BLaER1 treated with 17β-estradiol and CSF1 and Interleukin-3, amounts not matched to agents 10 nM and 100 nM (cell line): ENCODE measurements around the gene ARHGEF37.

Experiments
- H3K27ac ChIP-seq, 11 experiments: shearing (Covaris generic); formaldehyde crosslinking; 2 replicates each; pipeline ENCODE4 v1.8.1; 2022
- H3K27me3 ChIP-seq, 11 experiments: shearing (Covaris generic); formaldehyde crosslinking; 2 replicates each; pipeline ENCODE4 v1.8.1; 2022
- H3K36me3 ChIP-seq, 11 experiments: shearing (Covaris generic); formaldehyde crosslinking; 2 replicates each; pipeline ENCODE4 v1.8.1; 2022
- H3K4me1 ChIP-seq, 10 experiments: shearing (Covaris generic); formaldehyde crosslinking; 2 replicates each; pipeline ENCODE4 v1.8.1; 2022
- H3K4me2 ChIP-seq, 11 experiments: shearing (Covaris generic); formaldehyde crosslinking; 2 replicates each; pipeline ENCODE4 v1.8.1; 2022
- H3K4me3 ChIP-seq, 10 experiments: shearing (Covaris generic); formaldehyde crosslinking; 2 replicates each; pipeline ENCODE4 v1.8.1; 2022
- H3K9ac ChIP-seq, 11 experiments: shearing (Covaris generic); formaldehyde crosslinking; 2 replicates each; pipeline ENCODE4 v1.8.1; 2022
- H3K9me3 ChIP-seq, 11 experiments: shearing (Covaris generic); formaldehyde crosslinking; replicated peaks in 1 of 11; 2 replicates each; pipeline ENCODE4 v1.8.1; 2022
- H4K20me1 ChIP-seq, 11 experiments: shearing (Covaris generic); formaldehyde crosslinking; 2 replicates each; pipeline ENCODE4 v1.8.1; 2022
- Cebpa-rat ChIP-seq, 11 experiments: shearing (Covaris generic); IDR thresholded peaks; 2 replicates each; pipeline ENCODE4 v1.8.1; 2022

ARHGEF37 gene

DNA sequence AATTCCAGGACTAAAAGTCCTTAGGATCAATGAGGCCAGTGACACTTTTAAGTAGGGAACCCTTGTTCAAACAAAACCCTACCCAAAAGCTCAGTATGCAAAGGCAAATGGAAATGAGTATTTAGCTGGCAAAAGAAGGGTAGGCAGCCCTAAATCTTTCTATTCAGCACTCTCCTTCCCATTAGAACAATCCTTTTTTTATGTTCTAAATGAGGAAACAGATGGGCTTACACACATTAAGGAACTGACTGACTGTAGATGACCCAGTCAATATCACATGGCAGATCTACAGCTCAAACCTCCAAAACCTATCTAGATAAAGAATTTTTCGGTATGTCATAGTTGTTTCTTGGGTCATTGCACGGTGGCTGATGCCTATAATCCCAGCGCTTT is 37.3 kb upstream of the ARHGEF37 start:
- H3K4me2 ChIP-seq, result peak overlapping the region in 3 of 11 experiments; percentile 30 to 99 (median 76); a peak in 5 of 22 replicates
- H3K9ac ChIP-seq, result peak overlapping the region in 1 of 11 experiments; percentile 49; a peak in 2 of 22 replicates
- H3K27ac ChIP-seq, result peak overlapping the region in 4 of 11 experiments; percentile 11 to 61 (median 38); a peak in 6 of 22 replicates
- peaks cover 85 to 95% (median 94%) of the 10 kb centered on the region in 11 experiments for H3K36me3 ChIP-seq
- no peak for TF ChIP-seq Cebpa-rat (IDR thresholded peaks at IDR 0.05)
- no peaks in the 10 kb centered on the region for H3K27me3 ChIP-seq
- H3K4me1 ChIP-seq, result peaks cover 14 to 89% (median 24%) of the 10 kb centered on the region in 10 experiments
- peaks cover 95 to 98% (median 97%) of the 10 kb centered on the region in 11 experiments for H4K20me1 ChIP-seq
- no peaks in the 10 kb centered on the region for H3K9me3 ChIP-seq
- no peak overlapping the region for H3K4me3 ChIP-seq

- Histone ChIP-seq H3K27me3 (no peaks in the 10 kb centered on the region), H3K4me1 (peaks cover 22 to 88% (median 31%) of the 10 kb centered on the region in 10 experiments), H3K4me2 (peak overlapping the region in 4 of 11 experiments; percentile 8 to 99 (median 53); a peak in 6 of 22 replicates), H3K4me3 (no peak overlapping the region), H3K27ac (no peak overlapping the region), H3K9me3 (no peaks in the 10 kb centered on the region), H3K9ac (no peak overlapping the region), H3K36me3 (peaks cover 83 to 94% (median 91%) of the 10 kb centered on the region in 11 experiments), H4K20me1 (peaks cover 94 to 98% (median 95%) of the 10 kb centered on the region in 11 experiments)
- TF ChIP-seq Cebpa-rat (IDR thresholded peaks at IDR 0.05), result no peak
Observed at GRCh38 chr5:149545327-149545726, 36.0 kb upstream of the ARHGEF37 start.

- no peak for TF ChIP-seq Cebpa-rat (IDR thresholded peaks at IDR 0.05)
- peaks cover 24 to 72% (median 32%) of the 10 kb centered on the region in 10 experiments for H3K4me1 ChIP-seq
- H3K27ac ChIP-seq, result no peak overlapping the region
- no peaks in the 10 kb centered on the region for H3K27me3 ChIP-seq
- no peak overlapping the region for H3K4me3 ChIP-seq
- H3K9me3 ChIP-seq, result no peaks in the 10 kb centered on the region
- peaks cover 78 to 85% (median 79%) of the 10 kb centered on the region in 11 experiments for H4K20me1 ChIP-seq
- H3K4me2 ChIP-seq, result peak overlapping the region in 7 of 11 experiments; percentile 18 to 99 (median 95); a peak in 9 of 22 replicates
- peaks cover 67 to 78% (median 75%) of the 10 kb centered on the region in 11 experiments for H3K36me3 ChIP-seq
- H3K9ac ChIP-seq, result peak overlapping the region in 1 of 11 experiments; percentile 10; a peak in 1 of 22 replicates
Observed at GRCh38 chr5:149546974-149547373, 34.3 kb upstream of the ARHGEF37 start.

DNA sequence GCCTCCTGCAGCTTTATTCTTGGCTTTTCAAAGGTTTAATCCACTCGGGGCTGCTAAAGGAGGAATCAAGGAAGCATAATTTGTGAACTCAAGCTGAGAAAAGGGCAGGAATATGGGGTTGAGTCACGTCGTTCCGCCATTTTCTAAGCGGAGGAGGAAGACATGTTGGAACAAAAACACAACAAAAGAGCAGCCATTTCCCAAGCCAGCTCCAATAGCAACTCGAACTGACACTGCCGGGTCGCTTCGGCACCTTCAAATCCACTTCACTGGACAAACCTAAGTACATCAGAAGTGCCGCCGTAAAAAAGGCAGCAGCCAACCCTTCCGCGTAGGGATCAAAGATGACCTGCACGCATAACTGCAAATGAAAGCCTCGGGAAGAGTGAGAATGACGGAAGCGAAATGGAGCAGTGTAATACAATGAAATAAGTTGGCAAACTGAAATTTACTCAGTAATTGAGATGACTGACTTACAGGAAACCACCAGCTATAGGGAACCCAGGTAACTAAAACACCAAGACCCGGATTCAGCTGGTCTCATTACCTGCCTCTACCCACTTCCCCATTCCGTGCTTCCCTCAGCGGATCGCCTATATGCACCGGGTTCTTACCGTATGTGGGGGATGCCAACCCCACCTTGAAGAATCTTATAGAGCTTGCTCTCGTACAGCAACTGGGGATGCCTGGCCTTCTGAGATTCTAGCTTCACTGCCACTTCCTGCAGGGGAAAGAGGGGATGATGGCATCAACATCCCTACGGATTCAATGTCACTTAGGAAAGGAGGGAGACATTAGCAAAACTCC is 31.6 kb upstream of the ARHGEF37 start:
- peak overlapping the region; percentile 85 to 100 (median 93) for H3K4me3 ChIP-seq
- H3K27me3 ChIP-seq, result no peaks in the 10 kb centered on the region
- no peak for TF ChIP-seq Cebpa-rat (IDR thresholded peaks at IDR 0.05)
- H3K9ac ChIP-seq, result peak overlapping the region; percentile 94 to 100 (median 99)
- peaks cover 52 to 55% (median 53%) of the 10 kb centered on the region in 11 experiments for H3K36me3 ChIP-seq
- no peaks in the 10 kb centered on the region for H3K9me3 ChIP-seq
- H3K4me2 ChIP-seq, result peak overlapping the region; percentile 83 to 99 (median 93)
- H3K4me1 ChIP-seq, result peaks cover 30 to 60% (median 37%) of the 10 kb centered on the region in 10 experiments
- H3K27ac ChIP-seq, result peak overlapping the region; percentile 94 to 100 (median 98)
- peaks cover 55 to 62% (median 56%) of the 10 kb centered on the region in 11 experiments for H4K20me1 ChIP-seq

DNA sequence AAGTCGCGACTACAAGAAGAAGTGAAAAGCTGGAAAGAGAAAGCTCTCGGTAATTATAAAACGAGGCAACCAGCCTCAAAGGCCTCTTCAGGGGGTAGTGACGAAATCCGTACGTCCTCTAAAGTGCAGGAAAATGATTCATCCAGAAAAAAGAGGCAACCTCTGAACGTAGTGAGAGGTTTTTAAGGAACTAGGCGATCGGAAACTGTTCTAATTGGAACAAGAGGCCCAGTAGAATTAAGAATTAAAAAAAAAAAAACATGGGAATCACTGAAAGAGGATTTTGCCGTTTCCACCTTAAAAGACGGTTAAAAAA is 31.1 kb upstream of the ARHGEF37 start:
- Histone ChIP-seq H3K4me3 (peak overlapping the region; percentile 85 to 100 (median 93)), H3K27me3 (no peaks in the 10 kb centered on the region), H4K20me1 (peaks cover 49 to 56% (median 50%) of the 10 kb centered on the region in 11 experiments), H3K9ac (peak overlapping the region; percentile 94 to 100 (median 99)), H3K36me3 (peaks cover 46 to 50% (median 47%) of the 10 kb centered on the region in 11 experiments), H3K4me2 (peak overlapping the region; percentile 83 to 99 (median 93)), H3K9me3 (no peaks in the 10 kb centered on the region), H3K4me1 (peaks cover 30 to 54% (median 37%) of the 10 kb centered on the region in 10 experiments), H3K27ac (peak overlapping the region; percentile 94 to 100 (median 98))
- TF ChIP-seq Cebpa-rat (IDR thresholded peaks at IDR 0.05), result peak in 3 of 11 experiments; percentile 31 to 44 (median 41); a peak in 4 of 22 replicates

- Histone ChIP-seq H4K20me1 (peaks cover 44 to 52% (median 45%) of the 10 kb centered on the region in 11 experiments), H3K36me3 (peaks cover 42 to 45% (median 42%) of the 10 kb centered on the region in 11 experiments), H3K9ac (peak overlapping the region; percentile 94 to 100 (median 99)), H3K4me3 (peak overlapping the region; percentile 85 to 100 (median 93)), H3K27ac (peak overlapping the region; percentile 94 to 100 (median 98)), H3K9me3 (no peaks in the 10 kb centered on the region), H3K4me1 (peaks cover 29 to 50% (median 37%) of the 10 kb centered on the region in 10 experiments), H3K4me2 (peak overlapping the region; percentile 83 to 99 (median 93)), H3K27me3 (no peaks in the 10 kb centered on the region)
- TF ChIP-seq Cebpa-rat (IDR thresholded peaks at IDR 0.05), result no peak
Observed at GRCh38 chr5:149550594-149551226, 30.6 kb upstream of the ARHGEF37 start.

- Histone ChIP-seq H3K27me3 (no peaks in the 10 kb centered on the region), H3K4me3 (peak within 1 kb of the TSS; percentile 85 to 100 (median 93)), H3K9me3 (no peaks in the 10 kb centered on the region), H4K20me1 (peaks cover 37 to 44% (median 38%) of the 10 kb centered on the region in 11 experiments), H3K9ac (peak within 1 kb of the TSS; percentile 94 to 100 (median 99)), H3K27ac (peak within 1 kb of the TSS; percentile 94 to 100 (median 98)), H3K4me1 (peaks cover 23 to 42% (median 37%) of the 10 kb centered on the region in 10 experiments), H3K4me2 (peak within 1 kb of the TSS; percentile 83 to 99 (median 93)), H3K36me3 (peaks cover 34 to 38% (median 35%) of the 10 kb centered on the region in 11 experiments)
- TF ChIP-seq Cebpa-rat (IDR thresholded peaks at IDR 0.05), result no peak
Observed at GRCh38 chr5:149551227-149552037, 29.9 kb upstream of the ARHGEF37 start, which contains the start of gene CSNK1A1. Gene CSNK1A1, minus strand, starts transcription at chr5:149551439. Its CDS starts 475 bp downstream, at chr5:149550964.

- Histone ChIP-seq H4K20me1 (peaks cover 31 to 38% (median 32%) of the 10 kb centered on the region in 11 experiments), H3K4me3 (peak overlapping the region; percentile 85 to 100 (median 93)), H3K27me3 (no peaks in the 10 kb centered on the region), H3K4me2 (peak overlapping the region; percentile 74 to 91 (median 86)), H3K9ac (peak overlapping the region; percentile 94 to 100 (median 99)), H3K9me3 (no peaks in the 10 kb centered on the region), H3K27ac (peak overlapping the region; percentile 94 to 100 (median 98)), H3K36me3 (peaks cover 28 to 31% (median 29%) of the 10 kb centered on the region in 11 experiments), H3K4me1 (peaks cover 23 to 37% (median 34%) of the 10 kb centered on the region in 10 experiments)
- TF ChIP-seq Cebpa-rat (IDR thresholded peaks at IDR 0.05), result no peak
Observed at GRCh38 chr5:149552038-149552494, 29.2 kb upstream of the ARHGEF37 start.
